Measurements from ENCODE around the gene PFN2.

GRCh38 chr3:149947231-149947630 lies 23.5 kb downstream of the PFN2 start:
- no peak for TF ChIP-seq CTCF (conservative IDR thresholded peaks at IDR 0.05 in 1 of 2, IDR thresholded peaks at IDR 0.05 in 1 of 2; ENCODE audit: low read depth in 1 of 2, low read length in 2 of 2)
- TF ChIP-seq EZH2 (IDR thresholded peaks at IDR 0.05; ENCODE audit: low read length, missing control alignments) = no peak

Measured in fibroblast of lung (primary cell).